HEK293 (cell line): Measurements from ENCODE around the gene TPD52L2.

ENCODE experiments used
- ATF2 ChIP-seq: fragments of 450-650 bp; formaldehyde crosslinking; IDR thresholded peaks from 2 replicates; pipeline ENCODE4 v1.5.1; 2016; ENCODE audit warnings: missing biosample characterization, missing genetic modification characterization, low read depth
- CTCF ChIP-seq: fragments of 450-650 bp; formaldehyde crosslinking; IDR thresholded peaks from 2 replicates; pipeline ENCODE4 v1.5.1; 2016; ENCODE audit warnings: missing biosample characterization, missing genetic modification characterization
- KLF10 ChIP-seq: fragments of 450-650 bp; IDR thresholded peaks from 2 replicates; pipeline ENCODE4 v1.5.1; 2018; ENCODE audit warnings: missing biosample characterization, mild to moderate bottlenecking, missing genetic modification characterization
- KLF9 ChIP-seq: fragments of 450-650 bp; formaldehyde crosslinking; IDR thresholded peaks from 2 replicates; pipeline ENCODE4 v1.5.1; 2016; ENCODE audit warnings: missing biosample characterization, missing genetic modification characterization, low read depth
- PBX3 ChIP-seq: sonication (generic); formaldehyde crosslinking; IDR thresholded peaks from 2 replicates; pipeline ENCODE4 v1.8.1; 2022; ENCODE audit warnings: mild to moderate bottlenecking, moderate library complexity, missing genetic modification reagents
- PRDM4 ChIP-seq: fragments of 450-650 bp; formaldehyde crosslinking; IDR thresholded peaks from 2 replicates; pipeline ENCODE4 v1.5.1; 2017; ENCODE audit warnings: missing biosample characterization, missing genetic modification characterization
- REST ChIP-seq: fragments of 450-650 bp; formaldehyde crosslinking; IDR thresholded peaks from 2 replicates; pipeline ENCODE4 v1.5.1; 2016; ENCODE audit warnings: missing biosample characterization, missing genetic modification characterization
- SETDB1 ChIP-seq: IDR thresholded peaks from one replicate; pipeline ENCODE4 v1.6.1; 2017; ENCODE audit warnings: mild to moderate bottlenecking, low read length, moderate library complexity, mixed read lengths; ENCODE audit not compliant: insufficient read length
- YY1 ChIP-seq: fragments of 450-650 bp; formaldehyde crosslinking; IDR thresholded peaks from 2 replicates; pipeline ENCODE4 v1.5.1; 2018; ENCODE audit warnings: missing biosample characterization, missing genetic modification characterization
- ZNF114 ChIP-seq: fragments of 450-650 bp; formaldehyde crosslinking; IDR thresholded peaks from 2 replicates; pipeline ENCODE4 v1.5.0; 2017; ENCODE audit warnings: missing biosample characterization, missing genetic modification characterization
- ZNF214 ChIP-seq: fragments of 450-650 bp; formaldehyde crosslinking; IDR thresholded peaks from 2 replicates; pipeline ENCODE4 v1.5.1; 2017; ENCODE audit warnings: missing biosample characterization, mild to moderate bottlenecking, missing genetic modification characterization, borderline replicate concordance
- ZNF266 ChIP-seq: fragments of 450-650 bp; formaldehyde crosslinking; IDR thresholded peaks from 2 replicates; pipeline ENCODE4 v1.5.1; 2016; ENCODE audit warnings: missing biosample characterization, missing genetic modification characterization, low read depth
- ZNF785 ChIP-seq: fragments of 450-650 bp; formaldehyde crosslinking; IDR thresholded peaks from 2 replicates; pipeline ENCODE4 v1.5.1; 2016; ENCODE audit warnings: missing biosample characterization, missing genetic modification characterization

GRCh38 chr20:63890616-63891015 is 25.5 kb downstream of the TPD52L2 start:
- no peak for TF ChIP-seq KLF10 (tag by site-specific recombination)
- TF ChIP-seq CTCF (tag by site-specific recombination) = no peak
- no peak for TF ChIP-seq KLF9
- TF ChIP-seq ZNF266 (tag by site-specific recombination) = no peak
- no peak for TF ChIP-seq YY1 (tag by site-specific recombination)
- TF ChIP-seq ZNF114 (tag by site-specific recombination) = no peak
- TF ChIP-seq ZNF785 (tag by site-specific recombination) = no peak
- TF ChIP-seq SETDB1 = no peak
- TF ChIP-seq PBX3 (CRISPR knock-in tag) = no peak
- TF ChIP-seq ZNF214 = no peak
- no peak for TF ChIP-seq PRDM4 (tag by site-specific recombination)
- TF ChIP-seq REST = no peak
- no peak for TF ChIP-seq ATF2 (tag by site-specific recombination)
